GM23248 (cell line): ENCODE measurements around the gene HDAC4.

Experiments
- EZH2 ChIP-seq: fragments of 200-600 bp; sonication (generic); IDR thresholded peaks from 2 replicates; pipeline ENCODE4 v1.6.1; 2018; ENCODE audit warnings: antibody characterized with exemption, mild to moderate bottlenecking; ENCODE audit not compliant: insufficient read depth, poor library complexity, severe bottlenecking
- EZH2phosphoT487 ChIP-seq: fragments of 200-600 bp; sonication (generic); IDR thresholded peaks from 2 replicates; pipeline ENCODE4 v1.6.1; 2018; ENCODE audit warnings: antibody characterized with exemption, moderate library complexity, mild to moderate bottlenecking, low read depth; ENCODE audit not compliant: insufficient read depth

- TF ChIP-seq EZH2phosphoT487: no peak
- TF ChIP-seq EZH2: no peak
Observed at GRCh38 chr2:239101807-239102206, 299.0 kb downstream of the HDAC4 start.
